K562 (cell line): ENCODE results near the gene S100A10. TPM values are rescaled to one million over a fixed set of nuclear protein-coding genes. Genes with fewer than 3 reads are reported as not detected.

ENCODE experiments used
- BHLHE40 ChIP-seq: IDR thresholded peaks from 2 replicates; pipeline ENCODE4 v1.6.1; 2011; ENCODE audit warnings: low read length, improper control_type of control experiment
- E4F1 ChIP-seq: fragments of 250-450 bp; sonication (Bioruptor Pico); IDR thresholded peaks from 2 replicates; pipeline ENCODE4 v1.5.0; 2021; ENCODE audit warnings: mild to moderate bottlenecking, borderline replicate concordance
- ELF1 ChIP-seq: fragments of 200-800 bp; sonication (Bioruptor generic); IDR thresholded peaks from 2 replicates; pipeline ENCODE4 v1.6.1; 2016; ENCODE audit warnings: missing genetic modification characterization, missing compliant biosample characterization
- EP400 ChIP-seq: fragments of 450-650 bp; IDR thresholded peaks from 2 replicates; pipeline ENCODE4 v1.6.1; 2017; ENCODE audit warnings: antibody characterized with exemption, mild to moderate bottlenecking, moderate library complexity
- ETV5 ChIP-seq: sonication (generic); formaldehyde crosslinking; IDR thresholded peaks from 2 replicates; pipeline ENCODE4 v1.4.0; 2020; ENCODE audit warnings: low read depth, mild to moderate bottlenecking, missing genetic modification reagents
- GTF2A2 ChIP-seq: IDR thresholded peaks from 2 replicates; pipeline ENCODE4 v1.6.1; 2016; ENCODE audit warnings: mild to moderate bottlenecking, missing genetic modification characterization, missing compliant biosample characterization
- HDAC3 ChIP-seq: fragments of 450-650 bp; IDR thresholded peaks from 2 replicates; pipeline ENCODE4 v1.6.1; 2018; ENCODE audit warnings: borderline replicate concordance, mild to moderate bottlenecking, moderate library complexity; ENCODE audit not compliant: partially characterized antibody
- HMBOX1 ChIP-seq: sonication (generic); IDR thresholded peaks from 2 replicates; pipeline ENCODE4 v1.6.1; 2016
- KDM4B ChIP-seq, 2 experiments: fragments of 450-650 bp in 1 of 2; sonication (generic) in 1 of 2; IDR thresholded peaks; 2 replicates each; pipeline ENCODE4 v1.6.1; 2016 to 2017; ENCODE audit warnings: borderline replicate concordance in 2 of 2, antibody characterized with exemption in 1 of 2, low read depth in 1 of 2, mild to moderate bottlenecking in 1 of 2
- MEF2D ChIP-seq: conservative IDR thresholded peaks from 2 replicates; pipeline ENCODE4 v1.6.1; 2016; ENCODE audit warnings: low read depth, missing genetic modification characterization, missing compliant biosample characterization
- MTA2 ChIP-seq: fragments of 450-650 bp; IDR thresholded peaks from 2 replicates; pipeline ENCODE4 v1.6.1; 2016; ENCODE audit warnings: low read depth
- NR2C2 ChIP-seq, 2 experiments: fragments of 200-800 bp in 1 of 2; sonication (Bioruptor generic) in 1 of 2; sonication (generic) in 1 of 2; formaldehyde crosslinking in 1 of 2; IDR thresholded peaks; 2 replicates each; pipeline versions ENCODE4 v1.6.1 to v1.8.0; 2016 to 2022; ENCODE audit warnings: mild to moderate bottlenecking in 1 of 2, missing compliant biosample characterization in 1 of 2, missing genetic modification characterization in 1 of 2, missing genetic modification reagents in 1 of 2
- POLR2A ChIP-seq: fragments of 450-650 bp; conservative IDR thresholded peaks from 2 replicates; pipeline ENCODE4 v1.6.1; 2016
- RBBP5 ChIP-seq: fragments of 200-600 bp; sonication (generic); IDR thresholded peaks from 2 replicates; pipeline ENCODE4 v1.6.1; 2012; ENCODE audit warnings: borderline replicate concordance, mild to moderate bottlenecking, low read length, control low read depth, inconsistent platforms; ENCODE audit not compliant: insufficient read depth, poor library complexity, severe bottlenecking
- SAFB2 ChIP-seq: fragments of 200-400 bp; formaldehyde crosslinking; IDR thresholded peaks from 2 replicates; pipeline ENCODE4 v1.6.1; 2018; ENCODE audit warnings: borderline replicate concordance, low read length, low read depth, moderate library complexity; ENCODE audit not compliant: severe bottlenecking
- SAP30 ChIP-seq: fragments of 200-600 bp; sonication (generic); IDR thresholded peaks from 2 replicates; pipeline ENCODE4 v1.6.1; 2012; ENCODE audit warnings: borderline replicate concordance, low read depth, mild to moderate bottlenecking, moderate library complexity, low read length, control low read depth, inconsistent platforms; ENCODE audit not compliant: insufficient read depth, poor library complexity, severe bottlenecking
- TRIM24 ChIP-seq, 2 experiments: fragments of 450-650 bp; IDR thresholded peaks; 2 replicates each; pipeline ENCODE4 v1.6.1; 2016
- ZBTB9 ChIP-seq: fragments of 450-650 bp; formaldehyde crosslinking; IDR thresholded peaks from 2 replicates; pipeline ENCODE4 v1.4.0; 2020; ENCODE audit warnings: mild to moderate bottlenecking, moderate library complexity
- ZNF395 ChIP-seq: fragments of 200-800 bp; sonication (Bioruptor generic); IDR thresholded peaks from 2 replicates; pipeline ENCODE4 v1.6.1; 2017; ENCODE audit warnings: missing genetic modification characterization, missing compliant biosample characterization
- ZNF431 ChIP-seq: sonication (generic); formaldehyde crosslinking; IDR thresholded peaks from 2 replicates; pipeline ENCODE4 v1.8.0; 2022; ENCODE audit warnings: mild to moderate bottlenecking, missing genetic modification reagents
- polyA plus RNA-seq, 8 experiments: library from polyadenylated mRNA; depleted of rRNA in 4 of 8; stranded (reverse) in 5 of 8; unstranded in 3 of 8; fragments of >200 nt; fragmentation: Nextera tagmentation in 2 of 8; fragmentation: Illumina TruSeq in 1 of 8; extraction: Ambion mirVana in 2 of 8; extraction: Trizol in 1 of 8; gene quantifications; 2 replicates each; pipeline versions ENCODE4 v1.2.1 to v1.2.3, GENCODE V29; 2011 to 2014; ENCODE audit warnings: inconsistent platforms in 1 of 8, missing spikeins in 1 of 8
- total RNA-seq, 7 experiments: library from RNA; depleted of rRNA in 6 of 7; stranded (reverse); fragments of >200 nt in 6 of 7; fragmentation: Illumina TruSeq in 2 of 7; extraction: Trizol in 2 of 7; gene quantifications; 2 replicates each; pipeline versions ENCODE4 v1.2.1 to v1.2.3, GENCODE V29; 2011 to 2021; ENCODE audit warnings: low replicate concordance in 1 of 7

Gene S100A10
- total and polyA plus RNA-seq, 9 of the 15 experiments (the other 6 are each of a cell fraction or from before 2014, with no cell fraction given), result 0.32 to 1.6 (median 0.50) TPM; not detected in 3

GRCh38 chr1:152034654-152035538 lies 41.2 kb upstream of the S100A10 start (continued):
- TF ChIP-seq ZNF395 (CRISPR knock-in tag) (no peak; the same call in 1 of the 2 replicates), ZNF431 (CRISPR knock-in tag) (no peak), RBBP5 (peak; percentile 79), ETV5 (peak; percentile 19; the same call in 1 of the 2 replicates), HMBOX1 (peak; percentile 60), E4F1 (CRISPR knock-in tag) (no peak), ZBTB9 (CRISPR knock-in tag) (0 out of 2 replicates have a peak, but pooled peaks have one; percentile 18), POLR2A (peak; percentile 67), ELF1 (tag) (peak; percentile 61; the same call in 1 of the 2 replicates), GTF2A2 (tag) (no peak), BHLHE40 (peak; percentile 56), HDAC3 (no peak), MEF2D (tag) (peak; percentile 45; the same call in 1 of the 2 replicates), SAP30 (peak; percentile 52), KDM4B (IDR thresholded peaks at IDR 0.05; ENCODE audit: borderline replicate concordance in 2 of 2, low read depth in 1 of 2) (no peak), MTA2 (peak; percentile 34; the same call in 1 of the 2 replicates), SAFB2 (no peak), NR2C2 (CRISPR knock-in tag; IDR thresholded peaks at IDR 0.05) (no peak), NR2C2 (tag; IDR thresholded peaks at IDR 0.05) (peak; percentile 60; the same call in 1 of the 2 replicates), EP400 (peak; percentile 82), TRIM24 (IDR thresholded peaks at IDR 0.05) (peak in 1 of 2 experiments; percentile 8; a peak in 2 of 4 replicates)
